Vagina (tissue), 2 donors: Measurements from ENCODE around the gene WNK2. TPM values are rescaled to one million over a fixed set of nuclear protein-coding genes. Genes with fewer than 3 reads are reported as not detected.

Experiments
- DNase-seq, 2 donors: peaks; one replicate each; pipeline ENCODE4 v3.0.0-alpha.2; 2017; ENCODE audit errors: extremely low spot score in 2 of 2
- H3K27ac ChIP-seq: fragments of 200-600 bp; sonication (generic); one replicate; pipeline ENCODE4 v1.5.1; 2019
- H3K27me3 ChIP-seq: fragments of 200-600 bp; sonication (generic); one replicate; pipeline ENCODE4 v1.5.1; 2019
- H3K36me3 ChIP-seq, 2 donors: fragments of 200-600 bp; sonication (generic); one replicate each; pipeline ENCODE4 v1.5.1; 2017 to 2019
- H3K4me1 ChIP-seq: fragments of 200-600 bp; sonication (generic); one replicate; pipeline ENCODE4 v1.5.1; 2019
- H3K4me3 ChIP-seq, 2 donors: fragments of 200-600 bp; sonication (generic); 1 replicate in 1 of 2; 2 replicates in 1 of 2; pipeline ENCODE4 v1.5.1; 2016 to 2019
- H3K9me3 ChIP-seq: fragments of 200-600 bp; sonication (generic); one replicate; pipeline ENCODE4 v1.5.1; 2019
- CTCF ChIP-seq, 3 experiments: fragments of 450-650 bp in 2 of 3; fragments of 200-600 bp in 1 of 3; sonication (generic) in 1 of 3; IDR thresholded peaks; one replicate each; pipeline ENCODE4 v1.5.1; 2017 to 2019; ENCODE audit warnings: antibody characterized with exemption in 3 of 3, mild to moderate bottlenecking in 2 of 3, moderate library complexity in 2 of 3
- POLR2A ChIP-seq, 2 donors: fragments of 450-650 bp; IDR thresholded peaks; one replicate each; pipeline ENCODE4 v1.6.1; 2017; ENCODE audit warnings: antibody characterized with exemption in 2 of 2, mild to moderate bottlenecking in 2 of 2, moderate library complexity in 2 of 2
- POLR2AphosphoS5 ChIP-seq, 2 donors: sonication (generic); formaldehyde crosslinking; IDR thresholded peaks; one replicate each; pipeline ENCODE4 v1.9.0; 2017; ENCODE audit warnings: antibody characterized with exemption in 2 of 2, mild to moderate bottlenecking in 2 of 2, low read depth in 1 of 2; ENCODE audit not compliant: insufficient read depth in 1 of 2
- intact Hi-C: fragments of 100-400 bp; cut with DNase I; formaldehyde crosslinking; loops from one replicate; pipeline ENCODE4 v1.15.1; 2023
- total RNA-seq: library from RNA; depleted of rRNA; stranded (reverse); fragments of >200 nt; gene quantifications from one replicate; pipeline ENCODE4 v1.2.3, GENCODE V29; 2016

The WNK2 gene
- total RNA-seq: 24.8 TPM

- no peak for DNase-seq
- intact Hi-C loops: no loop called here
- Histone ChIP-seq H3K27ac (no peak within 1 kb of the TSS), H3K4me3 (peak within 1 kb of the TSS; percentile 49 to 78), H3K36me3 (no peaks in the 10 kb centered on the region), H3K27me3 (no peaks in the 10 kb centered on the region), H3K4me1 (peaks cover 7% of the 10 kb centered on the region), H3K9me3 (no peaks in the 10 kb centered on the region)
- no peak for TF ChIP-seq POLR2A (IDR thresholded peaks at IDR 0.05)
- TF ChIP-seq CTCF (IDR thresholded peaks at IDR 0.05): no peak
These were observed at the start of gene WNK2 for GRCh38 chr9:93183663-93184431. WNK2 (plus strand) TSS chr9:93184139; CDS start chr9:93184930, 791 bp downstream.

DNA sequence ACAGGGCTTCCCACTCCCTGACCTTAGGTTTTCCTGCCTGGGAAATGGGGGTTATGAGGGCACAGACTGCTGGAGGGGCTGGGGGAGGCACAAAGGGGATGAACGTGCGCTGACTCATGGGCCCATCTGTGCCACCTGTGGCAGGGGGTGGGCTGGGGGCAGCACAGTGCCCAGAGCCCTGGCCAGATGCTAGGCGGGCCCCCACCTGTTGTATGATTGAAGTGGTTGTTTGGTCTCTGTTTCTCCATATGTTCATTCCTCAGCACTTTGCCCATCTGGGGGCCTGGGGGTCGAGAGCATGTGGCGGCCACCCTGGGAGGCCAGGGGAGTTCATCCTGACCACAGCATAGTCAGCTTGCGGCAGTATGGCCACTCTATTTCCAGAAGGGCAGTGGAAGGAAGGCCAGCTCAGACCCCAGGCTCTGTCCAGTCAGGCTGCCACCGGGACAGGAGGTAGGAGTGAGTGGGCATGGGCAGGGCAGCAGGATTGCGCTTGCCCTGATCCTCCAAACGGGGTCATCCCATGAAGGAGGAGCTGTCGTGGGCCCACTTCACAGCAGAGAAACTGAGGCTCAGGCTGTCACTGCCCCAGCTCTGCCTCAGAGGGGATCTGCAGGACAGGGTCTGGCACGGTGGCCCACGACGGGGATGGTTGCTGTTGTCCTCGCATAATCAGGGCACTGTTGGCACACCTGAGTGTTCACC, 49.0 kb upstream of the WNK2 start:
- intact Hi-C loops: loop anchor here (1.0 kb wide), 1 partner anchor 40 kb away; no protein-coding TSS in a partner anchor
- DNase-seq: peak in 1 of 2 donors; percentile 86
- TF ChIP-seq POLR2A (IDR thresholded peaks at IDR 0.05) (no peak), POLR2AphosphoS5 (IDR thresholded peaks at IDR 0.05; ENCODE audit: insufficient read depth in 1 of 2, low read depth in 1 of 2) (no peak), CTCF (IDR thresholded peaks at IDR 0.05) (no peak)
- Histone ChIP-seq H3K27ac (peak overlapping the region; percentile 99), H3K9me3 (no peaks in the 10 kb centered on the region), H3K27me3 (no peaks in the 10 kb centered on the region), H3K4me3 (peak overlapping the region; percentile 85 to 95), H3K4me1 (peaks cover 70% of the 10 kb centered on the region), H3K36me3 (no peaks in the 10 kb centered on the region)

- intact Hi-C loops: no loop called here
- Histone ChIP-seq H3K9me3 (no peaks in the 10 kb centered on the region), H3K27me3 (no peaks in the 10 kb centered on the region), H3K27ac (peak overlapping the region; percentile 99), H3K36me3 (no peaks in the 10 kb centered on the region), H3K4me1 (peaks cover 59% of the 10 kb centered on the region), H3K4me3 (peak overlapping the region in 1 of 2 donors; percentile 18)
- DNase-seq: no peak
- TF ChIP-seq POLR2A (IDR thresholded peaks at IDR 0.05) (no peak), POLR2AphosphoS5 (IDR thresholded peaks at IDR 0.05; ENCODE audit: insufficient read depth in 1 of 2, low read depth in 1 of 2) (peak in 1 of 2 donors; percentile 16)
These were observed 47.9 kb upstream of the WNK2 start for GRCh38 chr9:93136011-93136440.

GRCh38 chr9:93137362-93137761, 46.6 kb upstream of the WNK2 start:
- TF ChIP-seq POLR2AphosphoS5 (IDR thresholded peaks at IDR 0.05; ENCODE audit: insufficient read depth in 1 of 2, low read depth in 1 of 2) (no peak), CTCF (IDR thresholded peaks at IDR 0.05) (no peak), POLR2A (IDR thresholded peaks at IDR 0.05) (no peak)
- Histone ChIP-seq H3K4me1 (peaks cover 46% of the 10 kb centered on the region), H3K36me3 (no peaks in the 10 kb centered on the region), H3K27ac (no peak overlapping the region), H3K27me3 (no peaks in the 10 kb centered on the region), H3K4me3 (no peak overlapping the region), H3K9me3 (no peaks in the 10 kb centered on the region)
- intact Hi-C loops: no loop called here
- DNase-seq: peak in 1 of 2 donors; percentile 88

GRCh38 chr9:93138171-93138764, 45.7 kb upstream of the WNK2 start:
- intact Hi-C loops: no loop called here
- no peak for DNase-seq
- Histone ChIP-seq H3K4me1 (peaks cover 37% of the 10 kb centered on the region), H3K27ac (no peak overlapping the region), H3K27me3 (no peaks in the 10 kb centered on the region), H3K36me3 (no peaks in the 10 kb centered on the region), H3K9me3 (no peaks in the 10 kb centered on the region), H3K4me3 (no peak overlapping the region)
- TF ChIP-seq CTCF (IDR thresholded peaks at IDR 0.05): no peak
- TF ChIP-seq POLR2A (IDR thresholded peaks at IDR 0.05): no peak
- TF ChIP-seq POLR2AphosphoS5 (IDR thresholded peaks at IDR 0.05; ENCODE audit: insufficient read depth in 1 of 2, low read depth in 1 of 2): no peak
